Stimulated activated CD8-positive, alpha-beta memory T cell treated with anti-CD3 and anti-CD28 coated beads, Interleukin-4, amount 100 ng/mL, for 4 hours (primary cell): ENCODE data around the gene RGCC.
A peak's percentile ranks its signal among the peaks of the same experiment; 100 is the strongest.
"Not testable (repeated sequence)": the region's sequence is repeated elsewhere in the genome, so short reads cannot be mapped to it uniquely, and the experiment has no call there.

Experiments used
- DNase-seq, 2 donors: peaks; one replicate each; pipeline ENCODE4 v3.0.0-alpha.2; 2020; ENCODE audit warnings: low read depth in 2 of 2, low spot score in 1 of 2

Gene RGCC, protein sequence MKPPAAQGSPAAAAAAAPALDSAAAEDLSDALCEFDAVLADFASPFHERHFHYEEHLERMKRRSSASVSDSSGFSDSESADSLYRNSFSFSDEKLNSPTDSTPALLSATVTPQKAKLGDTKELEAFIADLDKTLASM

DNA sequence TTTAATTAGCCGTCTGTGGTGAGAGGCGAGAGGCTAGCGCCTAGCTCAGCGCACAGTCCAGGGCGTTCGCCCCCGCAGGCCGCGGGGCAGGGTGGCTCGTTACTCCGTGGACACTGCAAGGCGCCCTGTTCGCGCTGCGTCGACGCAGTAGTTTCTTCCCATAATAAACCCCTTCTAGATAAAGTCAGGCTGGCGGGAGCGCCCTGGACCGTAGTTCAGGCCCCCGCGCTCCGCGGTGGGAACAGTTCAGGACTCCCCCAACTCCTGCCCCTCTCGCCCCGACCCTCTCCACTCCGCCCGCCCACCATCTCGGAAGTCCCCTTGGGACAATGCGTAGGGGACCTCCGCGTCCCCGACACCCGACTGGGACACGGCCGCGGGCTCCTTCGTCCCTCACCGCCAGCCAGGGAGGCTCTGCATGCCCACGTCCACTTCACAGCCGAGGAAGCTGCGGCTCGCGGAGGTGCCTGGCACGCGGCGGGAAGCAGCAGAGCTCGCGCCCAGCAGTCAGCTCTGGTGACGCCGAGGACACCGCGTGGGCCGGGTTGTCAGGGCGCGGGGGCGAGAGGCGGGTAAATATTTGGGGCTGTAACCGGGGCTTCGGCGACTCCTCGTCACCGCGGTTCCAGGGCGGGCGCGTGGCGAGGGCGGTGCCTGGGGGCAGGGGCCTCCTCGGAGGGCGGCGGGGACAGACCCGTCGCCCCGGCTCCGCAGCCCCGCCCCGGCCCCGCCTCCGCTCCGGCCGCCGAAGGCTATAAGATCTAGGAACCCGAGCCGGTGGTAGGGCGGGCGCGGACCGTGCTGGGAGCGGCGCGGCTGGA, at the start of gene RGCC:
Gene RGCC, plus strand, starts transcription at position 783 of the 821 bp plus-strand sequence. CDS start 158 bp downstream, outside the sequence.
- peak; percentile 93 for DNase-seq

DNA sequence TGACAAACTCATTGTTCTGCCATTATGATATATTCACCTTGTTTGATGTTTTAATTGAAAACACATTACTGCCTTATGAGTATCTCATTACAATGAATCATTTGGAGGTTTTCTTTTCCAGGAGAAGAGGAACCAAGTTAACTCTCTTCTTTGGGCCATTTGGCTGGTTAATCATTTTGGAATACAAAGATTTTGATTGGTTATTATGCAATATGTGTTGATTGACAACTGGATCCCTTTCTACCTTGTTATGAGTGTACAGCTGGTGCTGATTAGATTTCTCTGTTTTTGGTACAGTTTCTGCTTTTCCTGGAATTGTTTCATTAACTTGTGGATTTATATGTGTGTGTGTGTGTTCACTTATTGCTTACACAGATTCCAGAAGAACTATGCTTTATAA, 49.2 kb upstream of the RGCC start:
- no peak for DNase-seq

GRCh38 chr13:41408746-41409145, 48.6 kb upstream of the RGCC start:
- DNase-seq, result no peak

- DNase-seq, result no peak
These were observed 47.7 kb upstream of the RGCC start for GRCh38 chr13:41409611-41410010.

DNA sequence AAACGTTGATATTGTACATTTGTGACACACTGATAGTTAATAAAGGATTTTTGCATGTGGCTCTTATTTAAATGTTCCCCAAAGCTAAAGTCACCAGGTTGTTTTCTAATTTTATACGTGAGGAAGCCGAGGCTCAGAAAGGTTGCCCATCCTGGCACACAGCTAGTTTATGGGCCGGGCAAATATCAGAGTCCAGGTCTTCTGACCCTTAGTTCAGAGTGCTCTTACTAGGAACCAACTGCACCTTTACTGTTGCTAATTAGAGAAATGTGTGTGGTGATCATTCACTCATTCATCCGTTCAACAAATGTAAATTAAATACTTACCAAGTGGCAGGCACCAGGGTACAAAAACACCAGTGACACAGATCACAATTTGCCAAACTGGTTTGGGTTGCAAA, 46.3 kb upstream of the RGCC start:
- no peak for DNase-seq

DNA sequence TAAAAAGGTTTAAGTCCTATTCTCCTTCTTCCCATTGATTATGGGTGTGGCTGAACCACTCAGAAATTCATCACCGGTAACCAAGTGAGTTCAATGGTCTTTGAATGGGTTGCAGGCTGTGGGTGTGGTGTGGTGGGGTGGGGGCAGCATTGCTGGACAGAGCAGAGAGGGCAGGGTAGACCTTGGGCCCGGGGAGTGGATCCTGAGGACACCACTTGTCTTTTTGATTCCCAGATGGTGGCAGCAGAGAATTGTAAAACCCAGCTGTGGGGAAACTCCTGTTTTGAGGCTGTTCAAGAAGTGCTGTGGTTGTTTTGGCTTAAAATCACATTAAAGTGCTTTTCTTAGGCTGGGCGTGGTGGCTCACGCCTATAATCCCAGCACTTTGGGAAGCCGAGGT, 45.8 kb upstream of the RGCC start:
- no peak for DNase-seq

DNA sequence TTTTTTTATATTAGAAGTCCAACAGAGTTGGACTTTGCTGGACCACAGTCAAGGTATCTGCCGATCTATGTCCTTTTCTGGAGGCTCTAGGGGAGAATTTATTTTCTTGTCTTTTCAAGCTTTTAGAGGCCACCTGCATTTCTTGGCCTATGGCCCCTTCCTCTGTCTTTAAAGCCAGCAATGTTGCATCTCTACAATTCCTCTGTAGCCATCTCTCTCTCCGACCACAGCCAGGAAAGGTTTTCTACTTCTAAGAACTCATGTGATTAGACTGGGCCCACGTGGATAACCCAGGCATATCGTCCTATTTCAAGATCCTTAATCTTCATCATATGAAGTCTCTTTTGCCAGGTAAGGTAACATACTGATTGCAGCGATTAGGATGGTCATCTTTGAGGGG, 43.5 kb upstream of the RGCC start:
- DNase-seq, result no peak

- no peak for DNase-seq
These were observed 41.1 kb upstream of the RGCC start for GRCh38 chr13:41416276-41416675.

GRCh38 chr13:41418027-41418426, 39.3 kb upstream of the RGCC start:
- DNase-seq, result no peak

GRCh38 chr13:41418731-41419130, 38.6 kb upstream of the RGCC start:
- DNase-seq, result no peak

DNA sequence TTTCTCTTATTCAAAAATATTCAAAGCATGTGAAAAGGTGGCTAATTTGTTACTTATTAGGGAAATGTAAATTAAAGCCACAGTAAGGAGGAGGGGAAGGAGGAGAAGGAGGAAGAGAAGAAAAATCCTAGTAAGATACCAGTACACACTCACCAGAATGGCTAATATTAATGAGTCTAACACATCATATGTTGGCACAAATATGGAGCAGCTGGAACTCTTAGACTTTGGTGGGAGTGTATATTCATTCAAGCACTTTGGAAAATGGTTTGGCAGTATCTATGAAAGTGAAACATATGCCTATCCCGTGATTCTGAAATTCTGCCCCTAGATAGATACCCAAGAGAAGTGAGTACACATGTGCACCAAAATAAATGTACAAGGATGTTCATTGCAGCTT, 38.1 kb upstream of the RGCC start:
- DNase-seq, result no peak

GRCh38 chr13:41420146-41420545, 37.2 kb upstream of the RGCC start:
- DNase-seq, result no peak

GRCh38 chr13:41421330-41421729, 36.0 kb upstream of the RGCC start:
- DNase-seq, result not testable (repeated sequence)

- not testable (repeated sequence) for DNase-seq
These were observed 35.4 kb upstream of the RGCC start for GRCh38 chr13:41421983-41422382.

DNA sequence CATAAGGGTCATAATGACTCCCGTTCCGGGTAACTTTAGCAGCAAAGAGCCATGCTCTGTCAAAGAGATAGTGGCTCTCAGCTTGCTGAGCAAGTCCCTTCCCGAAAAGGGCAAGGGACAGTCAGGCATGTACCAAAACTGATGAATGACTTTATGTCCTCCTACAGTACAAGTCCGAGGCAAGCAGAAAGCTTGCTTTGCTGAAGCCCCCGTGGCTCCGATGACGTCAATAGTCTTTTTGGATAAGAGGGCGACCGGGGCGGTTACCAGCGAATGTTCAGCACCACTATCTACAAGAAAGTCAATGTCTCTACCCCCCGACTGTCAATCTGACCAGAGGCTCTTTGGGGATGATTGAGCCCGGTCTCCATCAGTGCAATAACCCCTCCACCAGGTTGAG, 34.1 kb upstream of the RGCC start:
- DNase-seq, result not testable (repeated sequence)

DNA sequence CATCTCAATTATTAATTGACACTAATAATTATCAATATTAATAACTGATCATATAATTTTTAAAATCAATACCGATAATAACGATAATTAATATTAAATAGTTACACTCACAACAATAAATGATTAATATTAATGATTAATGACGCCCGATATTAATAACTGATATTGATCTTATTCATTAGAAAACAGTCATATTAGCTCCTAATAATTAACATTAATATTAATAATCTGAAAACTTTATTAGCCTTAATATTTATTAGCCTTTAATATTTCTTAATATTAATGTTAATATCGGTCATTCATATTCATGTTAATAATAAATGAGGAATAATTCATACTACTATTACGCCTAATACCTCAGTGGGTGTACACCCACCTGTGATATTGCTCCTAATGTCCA, 32.7 kb upstream of the RGCC start:
- not testable (repeated sequence) for DNase-seq

DNA sequence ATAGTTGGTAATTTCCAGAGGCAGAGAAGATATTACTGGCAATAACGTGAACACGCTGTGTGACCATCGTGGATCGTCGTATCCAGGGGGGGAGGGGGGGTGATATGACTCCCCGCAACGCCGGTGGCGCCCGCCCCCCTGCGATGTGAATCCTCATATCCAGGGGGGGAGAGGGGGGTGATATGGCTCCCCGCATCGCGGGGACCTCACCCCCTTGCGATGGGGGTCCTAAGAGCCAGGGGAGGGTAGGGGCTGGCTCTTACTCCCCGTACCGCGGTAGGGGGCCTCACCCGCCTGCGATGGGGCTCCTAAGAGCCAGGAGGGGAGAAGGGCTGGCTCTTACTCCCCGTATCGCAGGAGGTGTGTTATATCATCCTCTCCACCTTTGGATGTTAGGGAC, 31.3 kb upstream of the RGCC start:
- no peak for DNase-seq

GRCh38 chr13:41427666-41428065, 29.7 kb upstream of the RGCC start:
- no peak for DNase-seq

GRCh38 chr13:41428155-41428554, 29.2 kb upstream of the RGCC start:
- peak; percentile 12 to 24 for DNase-seq

DNA sequence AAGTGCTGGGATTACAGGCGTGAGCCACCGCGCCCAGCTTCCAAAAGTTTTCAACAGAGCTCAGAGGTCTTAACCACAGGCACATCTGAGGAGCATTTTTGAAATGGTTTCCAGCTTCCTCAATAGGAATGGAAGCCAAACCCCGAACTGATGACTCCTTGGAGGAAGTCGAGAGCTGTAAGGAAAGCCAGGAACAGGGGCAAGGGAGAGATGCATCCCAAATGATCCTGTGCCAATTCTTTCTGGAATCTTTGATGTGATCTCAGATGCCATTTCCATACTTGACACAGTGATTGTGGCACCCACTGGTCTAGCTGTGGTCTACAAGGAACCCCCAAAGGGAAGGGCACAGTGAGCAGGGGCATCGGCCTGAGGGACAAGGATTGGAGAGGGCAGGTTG, 23.3 kb upstream of the RGCC start:
- DNase-seq, result not testable (repeated sequence)

DNA sequence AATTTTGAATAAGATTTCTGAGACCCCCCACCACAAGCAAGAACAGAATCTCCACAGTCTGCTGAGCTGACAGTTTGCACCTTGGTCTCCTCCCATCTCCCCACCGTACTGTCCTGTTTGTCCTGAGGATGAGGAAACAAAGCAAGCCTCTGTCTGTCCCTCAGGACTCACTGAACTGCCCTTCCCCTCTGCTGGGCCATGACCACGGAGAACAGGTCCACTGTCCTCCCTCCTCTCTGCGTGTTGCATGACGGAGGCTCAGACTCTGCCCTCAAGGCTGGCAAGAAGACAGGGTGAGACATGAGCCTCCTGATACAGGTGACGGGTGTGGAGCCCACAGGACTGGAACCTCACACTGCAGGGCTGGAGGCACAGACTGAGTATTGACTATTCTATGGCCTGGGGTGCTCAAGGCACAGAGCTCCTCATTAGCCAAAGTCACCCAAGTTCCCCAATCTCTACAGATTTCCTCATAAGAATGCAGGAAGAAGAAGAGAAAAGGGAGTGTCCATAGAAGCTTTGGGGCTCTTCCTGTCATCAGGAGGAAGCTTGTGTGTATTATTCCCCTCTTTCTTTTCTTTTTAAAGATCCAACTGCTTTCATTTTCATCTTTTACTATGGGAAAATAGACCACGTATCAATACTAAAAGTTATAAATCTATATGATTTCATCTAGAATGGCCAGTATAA, 22.4 kb upstream of the RGCC start:
- DNase-seq, result no peak

GRCh38 chr13:41443969-41444368, 13.4 kb upstream of the RGCC start:
- no peak for DNase-seq
